ENCODE measurements around the gene LAMA2. TPM values are rescaled to one million over a fixed set of nuclear protein-coding genes. Genes with fewer than 3 reads are reported as not detected.
A peak's percentile ranks its signal among the peaks of the same experiment; 100 is the strongest.

Gene LAMA2
- total RNA-seq, 6 experiments from 2014 or later: 2.9 to 12.1 (median 6.2) TPM

DNA sequence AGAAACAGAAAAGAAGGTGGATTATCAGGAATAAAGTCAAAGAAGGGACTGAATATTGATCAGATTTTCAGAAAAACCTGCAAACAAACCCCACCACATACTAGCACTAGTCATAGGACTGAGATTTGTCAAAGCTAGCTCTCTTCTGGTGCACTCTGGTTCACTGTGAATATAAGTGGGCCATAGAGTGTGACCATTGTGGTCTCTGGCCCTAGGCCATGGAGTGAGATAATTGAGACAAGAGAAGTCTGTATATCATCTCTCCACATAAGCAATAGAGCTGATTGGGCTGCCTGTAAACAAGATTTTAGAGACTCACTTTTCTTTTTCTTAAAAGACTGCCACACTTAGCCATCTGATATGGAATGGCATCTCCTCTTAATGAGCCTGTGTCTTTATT, 247.2 kb downstream of the LAMA2 start:
- no peaks in the 10 kb centered on the region for H3K27me3 ChIP-seq
- H3K36me3 ChIP-seq: no peaks in the 10 kb centered on the region
- H3K27ac ChIP-seq: no peak overlapping the region
- intact Hi-C loops (cut with DNase I): no loop called here
- DNase-seq (no peak), ATAC-seq (no peak)
- no peaks in the 10 kb centered on the region for H3K9me3 ChIP-seq
- no peak overlapping the region for H3K4me3 ChIP-seq
- TF ChIP-seq CTCF (IDR thresholded peaks at IDR 0.05) (no peak), POLR2A (IDR thresholded peaks at IDR 0.05) (no peak)
- no peaks in the 10 kb centered on the region for H3K4me1 ChIP-seq

DNA sequence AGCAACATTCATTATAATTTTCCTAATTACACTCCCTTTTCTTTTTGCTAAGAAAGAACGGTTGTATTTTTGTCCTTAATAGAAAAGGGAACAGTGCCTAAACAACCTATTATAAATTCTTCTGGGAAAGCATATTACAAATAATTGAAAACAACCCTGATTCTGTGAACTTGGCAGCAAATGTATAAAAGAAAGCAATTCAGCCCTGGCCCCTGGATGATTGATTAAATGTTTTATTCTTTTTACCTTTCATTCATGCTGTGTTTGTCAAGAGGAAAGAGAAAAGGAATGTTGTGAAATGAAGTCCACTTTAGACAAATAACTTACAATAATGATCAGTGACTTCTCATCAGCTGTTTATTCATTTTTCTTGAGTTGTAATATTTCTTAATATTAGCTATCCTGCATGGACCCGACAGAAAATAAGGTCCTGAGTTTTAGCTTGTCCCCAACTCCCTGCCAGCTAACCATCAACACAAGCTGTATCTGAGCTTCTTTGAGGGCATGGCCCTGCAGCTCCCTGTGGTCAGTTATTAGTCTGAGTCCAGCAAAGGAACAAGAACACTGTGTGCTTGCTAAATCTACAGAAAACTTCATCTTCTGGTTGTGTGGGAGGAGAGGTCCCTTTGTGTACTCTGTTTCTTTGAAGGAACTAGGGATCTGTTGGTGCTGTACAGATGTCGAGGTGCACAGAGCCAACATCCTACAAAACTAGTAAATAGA, 248.2 kb downstream of the LAMA2 start:
- 43% methylated on average over 3 of the region's 3 CpGs for WGBS (ENCODE audit: insufficient coverage, low coverage, low lambda C conversion rate, missing lambda C conversion rate)
- Histone ChIP-seq H3K27me3 (no peaks in the 10 kb centered on the region), H3K4me1 (no peaks in the 10 kb centered on the region), H3K36me3 (no peaks in the 10 kb centered on the region), H3K4me3 (no peak overlapping the region), H3K9me3 (no peaks in the 10 kb centered on the region), H3K27ac (no peak overlapping the region)
- no peak for DNase-seq
- ATAC-seq: peak in 2 of 4 donors; percentile 16 to 25
- TF ChIP-seq POLR2A (IDR thresholded peaks at IDR 0.05) (no peak), CTCF (IDR thresholded peaks at IDR 0.05) (no peak)
- intact Hi-C loops (cut with DNase I): no loop called here

GRCh38 chr6:129133770-129134192, 250.8 kb downstream of the LAMA2 start:
- Histone ChIP-seq H3K27me3 (no peaks in the 10 kb centered on the region), H3K4me1 (no peaks in the 10 kb centered on the region), H3K36me3 (no peaks in the 10 kb centered on the region), H3K27ac (no peak overlapping the region), H3K4me3 (no peak overlapping the region), H3K9me3 (no peaks in the 10 kb centered on the region)
- DNase-seq (no peak), ATAC-seq (peak in 1 of 4 donors; percentile 55)
- no peak for TF ChIP-seq CTCF (IDR thresholded peaks at IDR 0.05)
- TF ChIP-seq POLR2A (IDR thresholded peaks at IDR 0.05): no peak
- WGBS (ENCODE audit: insufficient coverage, low coverage, low lambda C conversion rate, missing lambda C conversion rate): 38% methylated on average over 5 of the region's 5 CpGs
- intact Hi-C loops (cut with DNase I): no loop called here

- no peaks in the 10 kb centered on the region for H3K27me3 ChIP-seq
- intact Hi-C loops (cut with DNase I): no loop called here
- H3K9me3 ChIP-seq: no peaks in the 10 kb centered on the region
- H3K27ac ChIP-seq: peak overlapping the region in 1 of 3 donors; percentile 15
- no peak overlapping the region for H3K4me3 ChIP-seq
- no peak for TF ChIP-seq CTCF (IDR thresholded peaks at IDR 0.05)
- no peak for TF ChIP-seq POLR2A (IDR thresholded peaks at IDR 0.05)
- H3K36me3 ChIP-seq: no peaks in the 10 kb centered on the region
- no peak for DNase-seq
- no peak for ATAC-seq
- H3K4me1 ChIP-seq: no peaks in the 10 kb centered on the region
Observed at GRCh38 chr6:129134535-129134934, 251.6 kb downstream of the LAMA2 start.

DNA sequence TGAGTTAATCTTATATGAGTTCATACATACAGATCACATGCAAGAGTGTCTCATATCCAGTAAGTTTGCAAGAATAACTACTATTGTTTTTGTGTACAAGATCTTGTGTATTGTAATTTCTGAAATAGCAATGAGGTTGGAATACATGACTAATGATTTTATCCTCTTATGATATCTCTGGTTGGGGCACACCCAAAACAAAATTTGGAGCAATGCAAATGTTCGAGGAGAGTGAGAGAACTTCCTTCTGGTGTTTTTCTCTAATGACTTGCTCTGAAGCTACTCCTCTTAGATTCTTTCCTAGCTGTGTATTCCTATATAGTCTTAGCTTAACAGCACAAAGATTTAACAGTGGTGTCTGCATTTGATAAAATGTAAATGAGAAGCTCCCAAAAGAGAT, 252.5 kb downstream of the LAMA2 start:
- Histone ChIP-seq H3K36me3 (no peaks in the 10 kb centered on the region), H3K9me3 (no peaks in the 10 kb centered on the region), H3K4me3 (no peak overlapping the region), H3K27me3 (no peaks in the 10 kb centered on the region), H3K4me1 (no peaks in the 10 kb centered on the region), H3K27ac (no peak overlapping the region)
- TF ChIP-seq POLR2A (IDR thresholded peaks at IDR 0.05) (no peak), CTCF (IDR thresholded peaks at IDR 0.05) (no peak)
- intact Hi-C loops (cut with DNase I): no loop called here
- WGBS (ENCODE audit: insufficient coverage, low coverage, low lambda C conversion rate, missing lambda C conversion rate): 15% methylated on average over 1 of the region's 1 CpG
- DNase-seq: no peak
- ATAC-seq: no peak

Measured in right lobe of liver (tissue), 6 donors.